Mucosa of descending colon (tissue), 3 donors: Measurements from ENCODE around the gene VSIR. TPM values are rescaled to one million over a fixed set of nuclear protein-coding genes. Genes with fewer than 3 reads are reported as not detected.

ENCODE experiments used
- ATAC-seq: fragments of 200-7000 bp; cut with Tn5 transposase; one replicate; pipeline ENCODE4 v1.9.1; 2020; ENCODE audit warnings: mild to moderate bottlenecking, moderate library complexity
- DNase-seq, 3 donors: peaks; one replicate each; pipeline ENCODE4 v3.0.0-alpha.2; 2020
- H3K36me3 ChIP-seq: fragments of 200-600 bp; one replicate; pipeline ENCODE4 v1.8.0; 2021; ENCODE audit warnings: low read depth, mild to moderate bottlenecking
- H3K4me1 ChIP-seq: fragments of 200-600 bp; one replicate; pipeline ENCODE4 v1.8.0; 2021; ENCODE audit warnings: low read depth, mild to moderate bottlenecking
- H3K4me3 ChIP-seq: fragments of 200-600 bp; one replicate; pipeline ENCODE4 v1.8.0; 2021; ENCODE audit warnings: mild to moderate bottlenecking
- H3K9me3 ChIP-seq: fragments of 200-600 bp; one replicate; pipeline ENCODE4 v1.8.0; 2021; ENCODE audit warnings: mild to moderate bottlenecking
- CTCF ChIP-seq: fragments of 200-600 bp; IDR thresholded peaks from one replicate; pipeline ENCODE4 v1.8.0; 2022; ENCODE audit warnings: antibody characterized with exemption, mild to moderate bottlenecking
- intact Hi-C, 2 donors: fragments of 100-400 bp; cut with DNase I in 1 of 2; cut with micrococcal nuclease in 1 of 2; formaldehyde crosslinking; loops; one replicate each; pipeline versions ENCODE4 v1.11.0 to v1.11.1; 2022; cut with DNase I, micrococcal nuclease
- total RNA-seq, 3 donors: library from RNA; stranded (reverse); fragmentation: NEBNext Ultra II Directional in 2 of 3; extraction: Animal tissue kit (Norgen Biotek cat#: 25700) in 2 of 3; gene quantifications; one replicate each; pipeline versions ENCODE4 v1.2.1 to v1.2.4, GENCODE V29; 2021 to 2023
- donor health status: DM: no; HTN: no; CAD: no; lungs with moderate emphysema.
- donor health status: DM: no; HTN: no; CAD: no.
- donor health status: DM: no; HTN: yes; CAD: no.

The VSIR gene
- total RNA-seq, 3 donors from 2014 or later, result 48.1 to 71.0 (median 60.7) TPM

- intact Hi-C loops, result loop anchor here (10.0 kb wide), 1 partner anchor 430 kb away; no protein-coding TSS in a partner anchor
- Histone ChIP-seq H3K4me1 (no peaks in the 10 kb centered on the region), H3K36me3 (peaks cover 13% of the 10 kb centered on the region), H3K9me3 (no peaks in the 10 kb centered on the region), H3K4me3 (no peak overlapping the region)
- DNase-seq (no peak), ATAC-seq (no peak)
- no peak for TF ChIP-seq CTCF
These were observed 41.6 kb upstream of the VSIR start for GRCh38 chr10:71814922-71815411.

- intact Hi-C loops, result loop anchor here (10.0 kb wide), 1 partner anchor 428 kb away; no protein-coding TSS in a partner anchor
- Histone ChIP-seq H3K4me1 (no peaks in the 10 kb centered on the region), H3K36me3 (peaks cover 4% of the 10 kb centered on the region), H3K9me3 (no peaks in the 10 kb centered on the region), H3K4me3 (no peak overlapping the region)
- no peak for ATAC-seq
- DNase-seq, result no peak
- no peak for TF ChIP-seq CTCF
These were observed 39.7 kb upstream of the VSIR start for GRCh38 chr10:71812913-71813590.

GRCh38 chr10:71812016-71812912 is 38.9 kb upstream of the VSIR start:
- DNase-seq (peak; percentile 80 to 84 (median 83)), ATAC-seq (peak; percentile 89)
- H3K4me3 ChIP-seq, result no peak overlapping the region
- no peaks in the 10 kb centered on the region for H3K9me3 ChIP-seq
- peak; percentile 68 for TF ChIP-seq CTCF
- no peaks in the 10 kb centered on the region for H3K4me1 ChIP-seq
- intact Hi-C loops, result loop anchor here (10.0 kb wide), 1 partner anchor 427 kb away; no protein-coding TSS in a partner anchor
- H3K36me3 ChIP-seq, result peaks cover 4% of the 10 kb centered on the region

GRCh38 chr10:71811351-71811750 is 38.0 kb upstream of the VSIR start:
- Histone ChIP-seq H3K36me3 (peaks cover 3% of the 10 kb centered on the region), H3K9me3 (no peaks in the 10 kb centered on the region), H3K4me1 (no peaks in the 10 kb centered on the region), H3K4me3 (no peak overlapping the region)
- ATAC-seq (no peak), DNase-seq (no peak)
- intact Hi-C loops, result loop anchor here (10.0 kb wide), 1 partner anchor 427 kb away; no protein-coding TSS in a partner anchor
- no peak for TF ChIP-seq CTCF

GRCh38 chr10:71810048-71810750 is 36.9 kb upstream of the VSIR start:
- no peaks in the 10 kb centered on the region for H3K9me3 ChIP-seq
- no peak for ATAC-seq
- intact Hi-C loops, result loop anchor here (10.0 kb wide), 1 partner anchor 425 kb away; no protein-coding TSS in a partner anchor
- no peaks in the 10 kb centered on the region for H3K36me3 ChIP-seq
- no peak for TF ChIP-seq CTCF
- no peaks in the 10 kb centered on the region for H3K4me1 ChIP-seq
- no peak for DNase-seq
- no peak overlapping the region for H3K4me3 ChIP-seq
